GM12878 (cell line): ENCODE results near the gene LAMP1. TPM values are rescaled to one million over a fixed set of nuclear protein-coding genes. Genes with fewer than 3 reads are reported as not detected.

Source experiments
- BCL11A ChIP-seq: IDR thresholded peaks from 2 replicates; pipeline ENCODE4 v1.6.1; 2011; ENCODE audit warnings: low read depth, low read length
- BMI1 ChIP-seq: fragments of 450-650 bp; IDR thresholded peaks from 2 replicates; pipeline ENCODE4 v1.6.1; 2016; ENCODE audit warnings: mild to moderate bottlenecking, moderate library complexity, borderline replicate concordance
- CHD1 ChIP-seq: IDR thresholded peaks from 2 replicates; pipeline ENCODE4 v1.6.1; 2012; ENCODE audit warnings: low read depth, low read length, improper control_type of control experiment
- DPF2 ChIP-seq: fragments of 450-650 bp; IDR thresholded peaks from 2 replicates; pipeline ENCODE4 v1.6.1; 2017; ENCODE audit warnings: mild to moderate bottlenecking
- HDGF ChIP-seq: fragments of 450-650 bp; IDR thresholded peaks from 2 replicates; pipeline ENCODE4 v1.6.1; 2016; ENCODE audit warnings: antibody characterized with exemption
- KLF5 ChIP-seq: fragments of 450-650 bp; IDR thresholded peaks from 2 replicates; pipeline ENCODE4 v1.6.1; 2014; ENCODE audit warnings: mild to moderate bottlenecking; ENCODE audit not compliant: partially characterized antibody
- MEF2A ChIP-seq: IDR thresholded peaks from 2 replicates; pipeline ENCODE4 v1.6.1; 2011; ENCODE audit warnings: low read depth, mild to moderate bottlenecking, low read length, moderate library complexity; ENCODE audit not compliant: insufficient read depth
- NFIC ChIP-seq: IDR thresholded peaks from 2 replicates; pipeline ENCODE4 v1.6.1; 2012; ENCODE audit warnings: low read depth, mild to moderate bottlenecking, inconsistent platforms, low read length, moderate library complexity
- NFYB ChIP-seq: IDR thresholded peaks from 2 replicates; pipeline ENCODE4 v1.6.1; 2011; ENCODE audit warnings: low read depth, mild to moderate bottlenecking, low read length, improper control_type of control experiment, moderate library complexity; ENCODE audit not compliant: insufficient read depth
- PAX5 ChIP-seq: IDR thresholded peaks from 2 replicates; pipeline ENCODE4 v1.6.1; 2011; ENCODE audit warnings: low read depth, low read length, borderline replicate concordance
- POLR2A ChIP-seq: IDR thresholded peaks from 2 replicates; pipeline ENCODE4 v1.6.1; 2011; ENCODE audit warnings: low read depth, mild to moderate bottlenecking, low read length
- RAD21 ChIP-seq: IDR thresholded peaks from 2 replicates; pipeline ENCODE4 v1.6.1; 2011; ENCODE audit warnings: mild to moderate bottlenecking, low read depth, low read length, moderate library complexity; ENCODE audit not compliant: insufficient read depth
- RELA ChIP-seq: fragments of 450-650 bp; IDR thresholded peaks from 2 replicates; pipeline ENCODE4 v1.8.0; 2014; ENCODE audit warnings: borderline replicate concordance; ENCODE audit not compliant: partially characterized antibody
- SIN3A ChIP-seq: IDR thresholded peaks from 2 replicates; pipeline ENCODE4 v1.6.1; 2012; ENCODE audit warnings: low read depth, low read length, improper control_type of control experiment
- SUZ12 ChIP-seq: fragments of 200-600 bp; sonication (generic); IDR thresholded peaks from one replicate; pipeline ENCODE4 v1.6.1; 2018; ENCODE audit warnings: antibody characterized with exemption, mild to moderate bottlenecking; ENCODE audit not compliant: unreplicated experiment
- YY1 ChIP-seq: IDR thresholded peaks from 2 replicates; pipeline ENCODE4 v1.6.1; 2011; ENCODE audit warnings: low read depth, mild to moderate bottlenecking, low read length
- ZNF24 ChIP-seq: fragments of 450-650 bp; IDR thresholded peaks from 2 replicates; pipeline ENCODE4 v1.6.1; 2017; ENCODE audit warnings: antibody characterized with exemption, mild to moderate bottlenecking
- polyA plus RNA-seq, 11 experiments: library from polyadenylated mRNA; depleted of rRNA in 4 of 11; unstranded in 6 of 11; stranded (reverse) in 5 of 11; fragments of >200 nt; fragmentation: Nextera tagmentation in 4 of 11; fragmentation: Illumina TruSeq in 1 of 11; extraction: Ambion mirVana in 4 of 11; extraction: Trizol in 1 of 11; gene quantifications; 1 replicate in 1 of 11; 2 replicates in 10 of 11; pipeline versions ENCODE4 v1.2.1 to v1.2.3, GENCODE V29; 2011 to 2016; ENCODE audit warnings: inconsistent platforms in 2 of 11, missing spikeins in 2 of 11, low read depth in 1 of 11
- total RNA-seq, 4 experiments: library from RNA; depleted of rRNA in 3 of 4; stranded (reverse); fragments of >200 nt in 3 of 4; fragmentation: Illumina TruSeq in 1 of 4; extraction: Trizol in 1 of 4; gene quantifications; 2 replicates each; pipeline versions ENCODE4 v1.2.1 to v1.2.3, GENCODE V29; 2013 to 2021
- TF ChIP-seq, protein P1 (sequence below): fragments of 450-650 bp; formaldehyde crosslinking; IDR thresholded peaks from 2 replicates; pipeline ENCODE4 v1.5.0; 2022; ENCODE audit warnings: mild to moderate bottlenecking, missing genetic modification characterization
- TF ChIP-seq, protein P2 (sequence below): IDR thresholded peaks from 2 replicates; pipeline ENCODE4 v1.6.1; 2011; ENCODE audit warnings: mild to moderate bottlenecking, low read depth, low read length, moderate library complexity; ENCODE audit not compliant: insufficient replicate concordance
- TF ChIP-seq, protein P3 (sequence below): fragments of 450-650 bp; IDR thresholded peaks from 2 replicates; pipeline ENCODE4 v1.6.1; 2018; ENCODE audit warnings: mild to moderate bottlenecking, low read depth, moderate library complexity; ENCODE audit not compliant: partially characterized antibody
- TF ChIP-seq, protein P4 (sequence below), 3 experiments: IDR thresholded peaks in 2 of 3; conservative IDR thresholded peaks in 1 of 3; 2 replicates each; pipeline ENCODE4 v1.5.1; 2011; ENCODE audit warnings: low read depth in 3 of 3, low read length in 3 of 3, mild to moderate bottlenecking in 3 of 3, control low read depth in 2 of 3, moderate library complexity in 2 of 3, inconsistent platforms in 1 of 3, mixed read lengths in 1 of 3; ENCODE audit not compliant: control insufficient read depth in 2 of 3, insufficient read depth in 1 of 3; ENCODE audit errors: extremely low read depth in 1 of 3

Gene LAMP1
- total and polyA plus RNA-seq, 10 of the 15 experiments (the other 5 are each of a cell fraction or from before 2014, with no cell fraction given), result 2.5 to 83.0 (median 32.7) TPM

DNA sequence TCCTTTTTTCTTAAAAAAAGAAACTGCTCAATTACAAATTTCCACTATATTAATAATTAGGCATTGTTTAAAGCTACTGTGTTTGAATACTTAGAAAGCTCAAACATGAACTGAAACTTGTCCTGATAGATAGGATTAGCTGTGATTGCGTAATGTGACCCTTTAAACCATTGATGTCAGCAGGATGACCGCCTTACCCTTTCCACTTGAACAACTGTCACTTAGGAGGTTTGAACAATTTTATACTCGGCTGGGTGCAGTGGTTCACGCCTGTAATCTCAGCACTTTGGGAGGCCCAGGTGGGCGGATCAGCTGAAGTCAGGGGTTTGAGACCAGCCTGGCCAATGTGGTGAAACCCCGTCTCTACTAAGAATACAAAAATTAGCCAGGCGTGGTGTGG is 2.9 kb downstream of the LAMP1 start (continued):
- TF ChIP-seq, protein P1, sequence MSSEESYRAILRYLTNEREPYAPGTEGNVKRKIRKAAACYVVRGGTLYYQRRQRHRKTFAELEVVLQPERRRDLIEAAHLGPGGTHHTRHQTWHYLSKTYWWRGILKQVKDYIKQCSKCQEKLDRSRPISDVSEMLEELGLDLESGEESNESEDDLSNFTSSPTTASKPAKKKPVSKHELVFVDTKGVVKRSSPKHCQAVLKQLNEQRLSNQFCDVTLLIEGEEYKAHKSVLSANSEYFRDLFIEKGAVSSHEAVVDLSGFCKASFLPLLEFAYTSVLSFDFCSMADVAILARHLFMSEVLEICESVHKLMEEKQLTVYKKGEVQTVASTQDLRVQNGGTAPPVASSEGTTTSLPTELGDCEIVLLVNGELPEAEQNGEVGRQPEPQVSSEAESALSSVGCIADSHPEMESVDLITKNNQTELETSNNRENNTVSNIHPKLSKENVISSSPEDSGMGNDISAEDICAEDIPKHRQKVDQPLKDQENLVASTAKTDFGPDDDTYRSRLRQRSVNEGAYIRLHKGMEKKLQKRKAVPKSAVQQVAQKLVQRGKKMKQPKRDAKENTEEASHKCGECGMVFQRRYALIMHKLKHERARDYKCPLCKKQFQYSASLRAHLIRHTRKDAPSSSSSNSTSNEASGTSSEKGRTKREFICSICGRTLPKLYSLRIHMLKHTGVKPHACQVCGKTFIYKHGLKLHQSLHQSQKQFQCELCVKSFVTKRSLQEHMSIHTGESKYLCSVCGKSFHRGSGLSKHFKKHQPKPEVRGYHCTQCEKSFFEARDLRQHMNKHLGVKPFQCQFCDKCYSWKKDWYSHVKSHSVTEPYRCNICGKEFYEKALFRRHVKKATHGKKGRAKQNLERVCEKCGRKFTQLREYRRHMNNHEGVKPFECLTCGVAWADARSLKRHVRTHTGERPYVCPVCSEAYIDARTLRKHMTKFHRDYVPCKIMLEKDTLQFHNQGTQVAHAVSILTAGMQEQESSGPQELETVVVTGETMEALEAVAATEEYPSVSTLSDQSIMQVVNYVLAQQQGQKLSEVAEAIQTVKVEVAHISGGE (CRISPR knock-in tag), result no peak
- no peak for TF ChIP-seq YY1
- TF ChIP-seq POLR2A, result no peak
- TF ChIP-seq BMI1, result no peak
- TF ChIP-seq PAX5, result peak; percentile 62; the same call in 1 of the 2 replicates
- no peak for TF ChIP-seq CHD1
- TF ChIP-seq RAD21, result no peak
- no peak for TF ChIP-seq SIN3A
- TF ChIP-seq NFYB, result no peak
- TF ChIP-seq KLF5, result no peak
- TF ChIP-seq SUZ12, result no peak
- TF ChIP-seq, protein P2, sequence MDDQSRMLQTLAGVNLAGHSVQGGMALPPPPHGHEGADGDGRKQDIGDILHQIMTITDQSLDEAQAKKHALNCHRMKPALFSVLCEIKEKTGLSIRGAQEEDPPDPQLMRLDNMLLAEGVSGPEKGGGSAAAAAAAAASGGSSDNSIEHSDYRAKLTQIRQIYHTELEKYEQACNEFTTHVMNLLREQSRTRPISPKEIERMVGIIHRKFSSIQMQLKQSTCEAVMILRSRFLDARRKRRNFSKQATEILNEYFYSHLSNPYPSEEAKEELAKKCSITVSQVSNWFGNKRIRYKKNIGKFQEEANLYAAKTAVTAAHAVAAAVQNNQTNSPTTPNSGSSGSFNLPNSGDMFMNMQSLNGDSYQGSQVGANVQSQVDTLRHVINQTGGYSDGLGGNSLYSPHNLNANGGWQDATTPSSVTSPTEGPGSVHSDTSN, result no peak
- TF ChIP-seq, protein P3, sequence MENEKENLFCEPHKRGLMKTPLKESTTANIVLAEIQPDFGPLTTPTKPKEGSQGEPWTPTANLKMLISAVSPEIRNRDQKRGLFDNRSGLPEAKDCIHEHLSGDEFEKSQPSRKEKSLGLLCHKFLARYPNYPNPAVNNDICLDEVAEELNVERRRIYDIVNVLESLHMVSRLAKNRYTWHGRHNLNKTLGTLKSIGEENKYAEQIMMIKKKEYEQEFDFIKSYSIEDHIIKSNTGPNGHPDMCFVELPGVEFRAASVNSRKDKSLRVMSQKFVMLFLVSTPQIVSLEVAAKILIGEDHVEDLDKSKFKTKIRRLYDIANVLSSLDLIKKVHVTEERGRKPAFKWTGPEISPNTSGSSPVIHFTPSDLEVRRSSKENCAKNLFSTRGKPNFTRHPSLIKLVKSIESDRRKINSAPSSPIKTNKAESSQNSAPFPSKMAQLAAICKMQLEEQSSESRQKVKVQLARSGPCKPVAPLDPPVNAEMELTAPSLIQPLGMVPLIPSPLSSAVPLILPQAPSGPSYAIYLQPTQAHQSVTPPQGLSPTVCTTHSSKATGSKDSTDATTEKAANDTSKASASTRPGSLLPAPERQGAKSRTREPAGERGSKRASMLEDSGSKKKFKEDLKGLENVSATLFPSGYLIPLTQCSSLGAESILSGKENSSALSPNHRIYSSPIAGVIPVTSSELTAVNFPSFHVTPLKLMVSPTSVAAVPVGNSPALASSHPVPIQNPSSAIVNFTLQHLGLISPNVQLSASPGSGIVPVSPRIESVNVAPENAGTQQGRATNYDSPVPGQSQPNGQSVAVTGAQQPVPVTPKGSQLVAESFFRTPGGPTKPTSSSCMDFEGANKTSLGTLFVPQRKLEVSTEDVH, result no peak
- no peak for TF ChIP-seq RELA
- peak; percentile 58; the same call in 1 of the 2 replicates for TF ChIP-seq NFIC
- 0 out of 2 replicates have a peak, but pooled peaks have one; percentile 31 for TF ChIP-seq DPF2
- TF ChIP-seq BCL11A, result 0 out of 2 replicates have a peak, but pooled peaks have one; percentile 38
- no peak for TF ChIP-seq HDGF
- TF ChIP-seq ZNF24, result no peak; the same call in 1 of the 2 replicates
- TF ChIP-seq, protein P4, sequence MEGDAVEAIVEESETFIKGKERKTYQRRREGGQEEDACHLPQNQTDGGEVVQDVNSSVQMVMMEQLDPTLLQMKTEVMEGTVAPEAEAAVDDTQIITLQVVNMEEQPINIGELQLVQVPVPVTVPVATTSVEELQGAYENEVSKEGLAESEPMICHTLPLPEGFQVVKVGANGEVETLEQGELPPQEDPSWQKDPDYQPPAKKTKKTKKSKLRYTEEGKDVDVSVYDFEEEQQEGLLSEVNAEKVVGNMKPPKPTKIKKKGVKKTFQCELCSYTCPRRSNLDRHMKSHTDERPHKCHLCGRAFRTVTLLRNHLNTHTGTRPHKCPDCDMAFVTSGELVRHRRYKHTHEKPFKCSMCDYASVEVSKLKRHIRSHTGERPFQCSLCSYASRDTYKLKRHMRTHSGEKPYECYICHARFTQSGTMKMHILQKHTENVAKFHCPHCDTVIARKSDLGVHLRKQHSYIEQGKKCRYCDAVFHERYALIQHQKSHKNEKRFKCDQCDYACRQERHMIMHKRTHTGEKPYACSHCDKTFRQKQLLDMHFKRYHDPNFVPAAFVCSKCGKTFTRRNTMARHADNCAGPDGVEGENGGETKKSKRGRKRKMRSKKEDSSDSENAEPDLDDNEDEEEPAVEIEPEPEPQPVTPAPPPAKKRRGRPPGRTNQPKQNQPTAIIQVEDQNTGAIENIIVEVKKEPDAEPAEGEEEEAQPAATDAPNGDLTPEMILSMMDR (IDR thresholded peaks at IDR 0.05 in 2 of 3, conservative IDR thresholded peaks at IDR 0.05 in 1 of 3; ENCODE audit: control insufficient read depth in 2 of 3, extremely low read depth in 1 of 3, insufficient read depth in 1 of 3, low read depth in 3 of 3, low read length in 3 of 3), result no peak
- peak; percentile 56; the same call in 1 of the 2 replicates for TF ChIP-seq MEF2A
